BE2C (cell line): ENCODE measurements around the gene MMEL1.

ENCODE experiments used
- DNase-seq: peaks from one replicate; pipeline ENCODE4 v3.0.0-alpha.2; 2020
- H3K27me3 ChIP-seq: fragments of 250-450 bp; sonication (Bioruptor Pico); 2 replicates; pipeline ENCODE4 v1.5.1; 2020; ENCODE audit warnings: mild to moderate bottlenecking
- H3K36me3 ChIP-seq: fragments of 250-450 bp; sonication (Bioruptor Pico); 2 replicates; pipeline ENCODE4 v1.5.1; 2020; ENCODE audit warnings: mild to moderate bottlenecking
- H3K4me1 ChIP-seq: fragments of 250-450 bp; sonication (Bioruptor Pico); 2 replicates; pipeline ENCODE4 v1.5.1; 2020
- H3K4me3 ChIP-seq: 2 replicates; pipeline ENCODE4 v1.5.1; 2011; ENCODE audit warnings: low read depth, low read length
- H3K9me3 ChIP-seq: fragments of 250-450 bp; sonication (Bioruptor Pico); 2 replicates; pipeline ENCODE4 v1.5.1; 2020
- CTCF ChIP-seq: IDR thresholded peaks from 2 replicates; pipeline ENCODE4 v1.5.1; 2012; ENCODE audit warnings: mild to moderate bottlenecking, low read depth, low read length

Gene MMEL1

GRCh38 chr1:2566101-2567045 lies 66.4 kb downstream of the MMEL1 start:
- no peak for DNase-seq
- H3K9me3 ChIP-seq: no peaks in the 10 kb centered on the region
- H3K4me1 ChIP-seq: no peaks in the 10 kb centered on the region
- H3K4me3 ChIP-seq: no peak overlapping the region
- no peak for TF ChIP-seq CTCF
- no peaks in the 10 kb centered on the region for H3K27me3 ChIP-seq
- no peaks in the 10 kb centered on the region for H3K36me3 ChIP-seq

GRCh38 chr1:2564815-2565374 lies 67.9 kb downstream of the MMEL1 start:
- Histone ChIP-seq H3K4me1 (no peaks in the 10 kb centered on the region), H3K9me3 (no peaks in the 10 kb centered on the region), H3K36me3 (no peaks in the 10 kb centered on the region), H3K27me3 (no peaks in the 10 kb centered on the region), H3K4me3 (no peak overlapping the region)
- no peak for DNase-seq
- TF ChIP-seq CTCF: no peak

GRCh38 chr1:2564006-2564814 lies 68.6 kb downstream of the MMEL1 start:
- H3K27me3 ChIP-seq: no peaks in the 10 kb centered on the region
- H3K4me3 ChIP-seq: no peak overlapping the region
- H3K4me1 ChIP-seq: no peaks in the 10 kb centered on the region
- no peaks in the 10 kb centered on the region for H3K36me3 ChIP-seq
- no peak for DNase-seq
- no peak for TF ChIP-seq CTCF
- H3K9me3 ChIP-seq: no peaks in the 10 kb centered on the region

GRCh38 chr1:2563205-2563604 lies 69.6 kb downstream of the MMEL1 start:
- Histone ChIP-seq H3K27me3 (no peaks in the 10 kb centered on the region), H3K36me3 (no peaks in the 10 kb centered on the region), H3K4me3 (no peak overlapping the region), H3K9me3 (no peaks in the 10 kb centered on the region), H3K4me1 (no peaks in the 10 kb centered on the region)
- no peak for TF ChIP-seq CTCF
- no peak for DNase-seq

GRCh38 chr1:2561898-2562895 lies 70.6 kb downstream of the MMEL1 start:
- TF ChIP-seq CTCF: 0 out of 2 replicates have a peak, but pooled peaks have one; percentile 8
- DNase-seq: no peak
- Histone ChIP-seq H3K36me3 (no peaks in the 10 kb centered on the region), H3K27me3 (no peaks in the 10 kb centered on the region), H3K4me1 (no peaks in the 10 kb centered on the region), H3K9me3 (no peaks in the 10 kb centered on the region), H3K4me3 (no peak overlapping the region)
